SU-DHL-6 (cell line): ENCODE results near the gene TMEM11.

Source experiments
- CTCF ChIP-seq: fragments of 200-600 bp; sonication (generic); IDR thresholded peaks from one replicate; pipeline ENCODE4 v1.5.1; 2017; ENCODE audit warnings: antibody characterized with exemption, mild to moderate bottlenecking, low read length, moderate library complexity; ENCODE audit not compliant: insufficient read depth, poor library complexity, severe bottlenecking
- EZH2phosphoT487 ChIP-seq: fragments of 200-600 bp; sonication (generic), shearing (Covaris generic); conservative IDR thresholded peaks from 2 replicates; pipeline ENCODE4 v1.6.1; 2018; ENCODE audit warnings: mild to moderate bottlenecking, antibody characterized with exemption, low read length, moderate library complexity, mixed read lengths

DNA sequence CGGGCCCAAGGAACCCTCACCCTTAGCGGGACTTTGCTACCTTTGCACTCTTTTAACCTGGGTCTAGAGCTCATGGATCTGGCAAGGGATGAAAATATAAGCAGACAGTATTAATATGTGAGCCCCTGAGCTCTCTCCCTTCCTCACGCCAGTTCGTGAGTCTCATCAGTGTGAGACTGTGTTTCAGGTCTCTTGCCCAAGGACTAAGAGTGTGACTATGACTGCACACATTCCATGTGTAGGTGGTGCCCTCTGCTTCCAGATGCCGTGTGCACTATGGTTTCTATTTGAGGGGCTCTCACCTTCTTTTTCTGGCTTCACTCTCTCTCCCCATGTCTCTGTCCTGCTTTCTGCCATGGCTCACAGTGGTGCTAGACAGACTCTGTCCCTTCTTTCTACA is 46.7 kb downstream of the TMEM11 start:
- TF ChIP-seq CTCF = no peak
- no peak for TF ChIP-seq EZH2phosphoT487
